H1 (cell line): ENCODE data around the gene PAX6. TPM values are rescaled to one million over a fixed set of nuclear protein-coding genes. Genes with fewer than 3 reads are reported as not detected.

Source experiments
- CTCF ChIA-PET: fragments of 300-600 bp; sonication (Branson Sonifier 250); formaldehyde crosslinking; loops from one replicate; lab custom pipeline; 2021; ENCODE audit not compliant: partially characterized antibody; lab: Charles Lee
- POLR2A ChIA-PET: fragments of 300-600 bp; sonication (Branson Sonifier 250); formaldehyde crosslinking; loops from one replicate; lab custom pipeline; 2021; ENCODE audit warnings: inconsistent platforms; ENCODE audit not compliant: partially characterized antibody; lab: Charles Lee
- DNase-seq, 2 experiments: peaks; one replicate each; pipeline versions ENCODE4 v3.0.0 to v3.0.0-alpha.2; 2010 to 2022; ENCODE audit warnings: low spot score in 2 of 2, low read depth in 1 of 2, mixed read lengths in 1 of 2
- FAIRE-seq: peaks from 2 replicates; lab custom pipeline; 2011; peaks lifted over from hg19 to GRCh38; lab: Jason Lieb, UNC
- H2AFZ ChIP-seq: 2 replicates; pipeline ENCODE4 v1.8.1; 2012; ENCODE audit warnings: low read length, inconsistent platforms
- H2AK5ac ChIP-seq: 2 replicates; pipeline ENCODE4 v1.6.1; 2013; ENCODE audit warnings: low read depth, low read length
- H2BK120ac ChIP-seq: replicated peaks from 2 replicates; pipeline ENCODE3; 2013; ENCODE audit warnings: low read depth, low read length, inconsistent platforms
- H2BK12ac ChIP-seq: 2 replicates; pipeline ENCODE4 v1.6.1; 2013; ENCODE audit warnings: low read depth, low read length
- H2BK15ac ChIP-seq: 2 replicates; pipeline ENCODE4 v1.6.1; 2013; ENCODE audit warnings: low read length
- H2BK20ac ChIP-seq: 2 replicates; pipeline ENCODE4 v1.6.1; 2013; ENCODE audit warnings: low read length
- H2BK5ac ChIP-seq: 2 replicates; pipeline ENCODE4 v1.6.1; 2013; ENCODE audit warnings: low read depth, low read length
- H3K14ac ChIP-seq: 2 replicates; pipeline ENCODE4 v1.6.1; 2013; ENCODE audit warnings: inconsistent platforms; ENCODE audit not compliant: insufficient read length
- H3K18ac ChIP-seq: 2 replicates; pipeline ENCODE4 v1.6.1; 2013; ENCODE audit warnings: low read length; ENCODE audit errors: extremely low read depth
- H3K23ac ChIP-seq: 2 replicates; pipeline ENCODE4 v1.6.1; 2013; ENCODE audit warnings: inconsistent platforms; ENCODE audit not compliant: insufficient read length
- H3K23me2 ChIP-seq: 2 replicates; pipeline ENCODE4 v1.6.1; 2013; ENCODE audit warnings: low read depth, low read length
- H3K27ac ChIP-seq: 2 replicates; pipeline ENCODE4 v1.6.1; 2011; ENCODE audit warnings: low read depth, low read length, inconsistent platforms
- H3K27me3 ChIP-seq, 4 experiments: replicated peaks in 1 of 4; 1 replicate in 1 of 4; 2 replicates in 3 of 4; pipeline versions ENCODE4 v1.6.1 to v1.8.1; 2011 to 2013; ENCODE audit warnings: low read length in 3 of 4, mild to moderate bottlenecking in 3 of 4, inconsistent platforms in 2 of 4, mixed read lengths in 2 of 4, moderate library complexity in 1 of 4; ENCODE audit not compliant: control insufficient read depth in 3 of 4, insufficient read depth in 3 of 4; ENCODE audit errors: extremely low read depth in 1 of 4
- H3K36me3 ChIP-seq, 4 experiments: 2 replicates each; pipeline versions ENCODE4 v1.6.1 to v1.8.1; 2011 to 2013; ENCODE audit warnings: mild to moderate bottlenecking in 4 of 4, low read length in 3 of 4, moderate library complexity in 2 of 4, control low read depth in 1 of 4, inconsistent platforms in 1 of 4; ENCODE audit not compliant: insufficient read depth in 4 of 4, control insufficient read depth in 2 of 4
- H3K4ac ChIP-seq: replicated peaks from 2 replicates; pipeline ENCODE3; 2013; ENCODE audit warnings: low read length, low read depth, mixed read lengths, inconsistent platforms; ENCODE audit not compliant: insufficient read length
- H3K4me1 ChIP-seq, 4 experiments: replicated peaks in 1 of 4; 1 replicate in 1 of 4; 2 replicates in 3 of 4; pipeline versions ENCODE4 v1.6.1 to v1.8.1; 2011 to 2013; ENCODE audit warnings: low read length in 3 of 4, inconsistent platforms in 2 of 4, mixed read lengths in 1 of 4; ENCODE audit not compliant: insufficient read depth in 4 of 4, control insufficient read depth in 3 of 4
- H3K4me2 ChIP-seq, 2 experiments: 2 replicates each; pipeline versions ENCODE4 v1.6.1 to v1.8.1; 2011 to 2013; ENCODE audit warnings: low read depth in 2 of 2, low read length in 2 of 2, control low read depth in 1 of 2, inconsistent platforms in 1 of 2, mild to moderate bottlenecking in 1 of 2; ENCODE audit not compliant: insufficient read depth in 1 of 2
- H3K4me3 ChIP-seq, 4 experiments: fragments of 200-600, 300-600 bp in 1 of 4; sonication (generic), shearing (Covaris generic), sonication (Bioruptor Twin) in 1 of 4; 2 replicates each; pipeline versions ENCODE4 v1.5.1 to v1.8.1; 2011 to 2016; ENCODE audit warnings: low read length in 4 of 4, low read depth in 3 of 4, control low read depth in 2 of 4, inconsistent platforms in 2 of 4, mild to moderate bottlenecking in 2 of 4, mixed read lengths in 1 of 4, moderate library complexity in 1 of 4; ENCODE audit not compliant: insufficient read depth in 2 of 4; ENCODE audit errors: extremely low read depth in 1 of 4
- H3K56ac ChIP-seq: replicated peaks from 2 replicates; pipeline ENCODE3; 2013; ENCODE audit warnings: low read depth, mild to moderate bottlenecking, mixed read lengths, low read length, inconsistent platforms; ENCODE audit not compliant: insufficient read length
- H3K79me1 ChIP-seq: 2 replicates; pipeline ENCODE4 v1.6.1; 2013; ENCODE audit warnings: low read depth, low read length, control low read depth
- H3K79me2 ChIP-seq, 2 experiments: 2 replicates each; pipeline versions ENCODE4 v1.6.1 to v1.8.1; 2012 to 2013; ENCODE audit warnings: low read length in 2 of 2, mild to moderate bottlenecking in 2 of 2, inconsistent platforms in 1 of 2; ENCODE audit not compliant: insufficient read depth in 2 of 2, control insufficient read depth in 1 of 2
- H3K9ac ChIP-seq, 4 experiments: replicated peaks in 1 of 4; 1 replicate in 1 of 4; 2 replicates in 3 of 4; pipeline versions ENCODE4 v1.6.1 to v1.8.1; 2011 to 2013; ENCODE audit warnings: low read depth in 3 of 4, low read length in 3 of 4, control low read depth in 2 of 4, mild to moderate bottlenecking in 2 of 4, moderate library complexity in 2 of 4, inconsistent platforms in 1 of 4; ENCODE audit errors: extremely low read depth in 1 of 4
- H3K9me3 ChIP-seq, 2 experiments: 2 replicates each; pipeline versions ENCODE4 v1.6.1 to v1.8.1; 2012 to 2013; ENCODE audit warnings: mild to moderate bottlenecking in 2 of 2, moderate library complexity in 2 of 2, control low read depth in 1 of 2, inconsistent platforms in 1 of 2, low read depth in 1 of 2, low read length in 1 of 2, mixed read lengths in 1 of 2; ENCODE audit not compliant: insufficient read depth in 2 of 2
- H4K20me1 ChIP-seq, 2 experiments: replicated peaks in 1 of 2; 2 replicates each; pipeline versions ENCODE3 to v1.8.1; 2011 to 2013; ENCODE audit warnings: inconsistent platforms in 2 of 2, low read length in 2 of 2, mild to moderate bottlenecking in 1 of 2; ENCODE audit not compliant: insufficient read depth in 2 of 2, control insufficient read depth in 1 of 2
- H4K5ac ChIP-seq: 2 replicates; pipeline ENCODE4 v1.6.1; 2013; ENCODE audit warnings: low read length, low read depth, mixed read lengths, inconsistent platforms; ENCODE audit not compliant: insufficient read length
- H4K8ac ChIP-seq: 2 replicates; pipeline ENCODE4 v1.8.0; 2013; ENCODE audit warnings: mild to moderate bottlenecking, moderate library complexity, low read length, inconsistent platforms; ENCODE audit not compliant: insufficient read depth; ENCODE audit errors: extremely low read depth
- H4K91ac ChIP-seq: replicated peaks from 2 replicates; pipeline ENCODE3; 2013; ENCODE audit warnings: low read length, mixed read lengths, inconsistent platforms; ENCODE audit not compliant: insufficient read length
- CBX5 ChIP-seq: fragments of 300-800, 300-1000 bp; sonication (generic); IDR thresholded peaks from 2 replicates; pipeline ENCODE4 v1.7.1; 2016; ENCODE audit warnings: antibody characterized with exemption, low read length, low read depth
- E2F6 ChIP-seq: IDR thresholded peaks from 2 replicates; pipeline ENCODE4 v1.6.1; 2012; ENCODE audit warnings: inconsistent platforms
- EZH2 ChIP-seq: fragments of 200-600 bp; sonication (generic); IDR thresholded peaks from 2 replicates; pipeline ENCODE4 v1.7.1; 2012; ENCODE audit warnings: low read depth, mild to moderate bottlenecking, moderate library complexity, low read length, inconsistent platforms; ENCODE audit not compliant: severe bottlenecking
- SRF ChIP-seq: IDR thresholded peaks from 2 replicates; pipeline ENCODE4 v1.6.1; 2011; ENCODE audit warnings: mild to moderate bottlenecking, low read depth, low read length, moderate library complexity
- SUZ12 ChIP-seq: fragments of 200-600 bp; sonication (generic); IDR thresholded peaks from 2 replicates; pipeline ENCODE4 v1.6.1; 2012; ENCODE audit warnings: mild to moderate bottlenecking, inconsistent platforms, low read length, moderate library complexity, mixed read lengths
- TEAD4 ChIP-seq: IDR thresholded peaks from 2 replicates; pipeline ENCODE4 v1.6.1; 2012; ENCODE audit warnings: low read depth, low read length, inconsistent platforms, mixed read lengths
- WGBS, 2 experiments: shearing (Covaris generic) in 1 of 2; methylation state at CpG; one replicate each; pipeline versions ENCODE4 v1.1.6 to v1.1.7; 2013 to 2015; ENCODE audit warnings: low lambda C conversion rate in 2 of 2, mixed read lengths in 2 of 2, inconsistent platforms in 1 of 2, low coverage in 1 of 2, missing lambda C conversion rate in 1 of 2; ENCODE audit not compliant: insufficient replicate concordance in 2 of 2, insufficient coverage in 1 of 2, insufficient read length in 1 of 2; ENCODE audit errors: extremely low coverage in 1 of 2, missing lambda C conversion rate in 1 of 2; 5-methylcytosine and 5-hydroxymethylcytosine counted together
- polyA plus RNA-seq, 7 experiments: library from polyadenylated mRNA; depleted of rRNA in 3 of 7; stranded (reverse) in 5 of 7; unstranded in 2 of 7; fragments of >200 nt in 5 of 7; fragments of 200-250 nt in 2 of 7; gene quantifications; 1 replicate in 5 of 7; 2 replicates in 1 of 7; 4 replicates in 1 of 7; pipeline versions ENCODE4 v1.2.1 to v1.2.3, GENCODE V29; 2011 to 2013; ENCODE audit warnings: missing spikeins in 2 of 7, mixed read lengths in 2 of 7
- total RNA-seq: library from RNA; stranded (reverse); fragmentation: NEBNext Ultra II Directional; extraction: Animal tissue kit (Norgen Biotek cat#: 25700); gene quantifications from 2 replicates; pipeline ENCODE4 v1.2.1, GENCODE V29; 2021

PAX6 gene
- total and polyA plus RNA-seq, 2 of the 8 experiments (the other 6 are each of a cell fraction or from before 2014, with no cell fraction given): 0.30 to 0.65 TPM

- Histone ChIP-seq H3K23ac (no peak overlapping the region), H3K14ac (no peak overlapping the region), H3K18ac (peak overlapping the region; percentile 94), H4K20me1 (peaks cover 0 to 8% of the 10 kb centered on the region in 2 experiments), H3K9ac (no peak overlapping the region), H3K4me3 (peak overlapping the region in 1 of 4 experiments; percentile 58; a peak in 1 of 8 replicates), H2BK15ac (peak overlapping the region; percentile 47; the same call in 1 of the 2 replicates), H4K5ac (no peak overlapping the region), H2BK120ac (peak overlapping the region; percentile 35), H3K79me2 (no peaks in the 10 kb centered on the region), H3K79me1 (no peaks in the 10 kb centered on the region), H2AFZ (0 out of 2 replicates have a peak overlapping the region, but pooled peaks have one; percentile 23), H3K36me3 (no peaks in the 10 kb centered on the region; a peak in 1 of 8 replicates), H3K23me2 (peaks cover 16% of the 10 kb centered on the region; the same call in 1 of the 2 replicates), H3K56ac (no peak overlapping the region), H3K27me3 (peaks cover 65 to 99% (median 93%) of the 10 kb centered on the region in 4 experiments), H2BK5ac (peak overlapping the region; percentile 90; the same call in 1 of the 2 replicates), H3K9me3 (no peaks in the 10 kb centered on the region), H4K91ac (peak overlapping the region; percentile 77), H3K27ac (no peak overlapping the region), H2AK5ac (0 out of 2 replicates have a peak overlapping the region, but pooled peaks have one; percentile 18), H2BK12ac (peak overlapping the region; percentile 83; the same call in 1 of the 2 replicates), H3K4me2 (peak overlapping the region; percentile 65 to 68), H2BK20ac (peak overlapping the region; percentile 98), H3K4me1 (peaks cover 24 to 66% (median 45%) of the 10 kb centered on the region in 4 experiments), H4K8ac (no peak overlapping the region), H3K4ac (no peak overlapping the region)
- CTCF ChIA-PET: interaction anchor here (0.9 to 11.4 kb wide), 11 partner anchors 12 to 193 kb away, joined by 3 to 88 read pairs (median 6); no protein-coding TSS in a partner anchor
- DNase-seq (no peak), FAIRE-seq (peak; percentile 48)
- POLR2A ChIA-PET: interaction anchor here (0.7 to 4.1 kb wide), 5 partner anchors 10 to 53 kb away, joined by 4 to 18 read pairs (median 9); partner anchors contain the start of gene PAX6
- WGBS, 2 experiments: 24% methylated on average over 14 of the region's 14 CpGs; no CpG with 5 or more reads in 1 of the 2 experiments
- TF ChIP-seq E2F6 (peak; percentile 86), EZH2 (peak; percentile 65), CBX5 (no peak), SRF (no peak), SUZ12 (peak; percentile 52), TEAD4 (no peak)
Observed at GRCh38 chr11:31822927-31823643, 12.0 kb upstream of the PAX6 start.
